ENCODE measurements around the gene MGLL.

Gene MGLL

GRCh38 chr3:127719369-127719768 is 102.9 kb downstream of the MGLL start:
- no peak overlapping the region for H3K4me3 ChIP-seq (replicated peaks; ENCODE audit: low read depth, low read length)
- DNase-seq (ENCODE audit: extremely low read depth, low read depth) = no peak
- no peak for TF ChIP-seq CTCF (IDR thresholded peaks at IDR 0.05; ENCODE audit: low read depth, low read length, missing control alignments)

- H3K4me3 ChIP-seq (replicated peaks; ENCODE audit: low read depth, low read length) = no peak overlapping the region
- TF ChIP-seq CTCF (IDR thresholded peaks at IDR 0.05; ENCODE audit: low read depth, low read length, missing control alignments) = no peak
- DNase-seq (ENCODE audit: extremely low read depth, low read depth) = no peak
Observed at GRCh38 chr3:127718916-127719290, 103.4 kb downstream of the MGLL start.

GRCh38 chr3:127718245-127718915 is 103.9 kb downstream of the MGLL start:
- DNase-seq (ENCODE audit: extremely low read depth, low read depth) = no peak
- no peak for TF ChIP-seq CTCF (IDR thresholded peaks at IDR 0.05; ENCODE audit: low read depth, low read length, missing control alignments)
- no peak overlapping the region for H3K4me3 ChIP-seq (replicated peaks; ENCODE audit: low read depth, low read length)

- TF ChIP-seq CTCF (IDR thresholded peaks at IDR 0.05; ENCODE audit: low read depth, low read length, missing control alignments) = no peak
- no peak for DNase-seq (ENCODE audit: extremely low read depth, low read depth)
- no peak overlapping the region for H3K4me3 ChIP-seq (replicated peaks; ENCODE audit: low read depth, low read length)
Observed at GRCh38 chr3:127717357-127718244, 104.7 kb downstream of the MGLL start.

GRCh38 chr3:127716384-127716783 is 105.9 kb downstream of the MGLL start:
- TF ChIP-seq CTCF (IDR thresholded peaks at IDR 0.05; ENCODE audit: low read depth, low read length, missing control alignments) = no peak
- DNase-seq (ENCODE audit: extremely low read depth, low read depth) = no peak
- H3K4me3 ChIP-seq (replicated peaks; ENCODE audit: low read depth, low read length) = no peak overlapping the region

- H3K4me3 ChIP-seq (replicated peaks; ENCODE audit: low read depth, low read length) = no peak overlapping the region
- no peak for TF ChIP-seq CTCF (IDR thresholded peaks at IDR 0.05; ENCODE audit: low read depth, low read length, missing control alignments)
- no peak for DNase-seq (ENCODE audit: extremely low read depth, low read depth)
Observed at GRCh38 chr3:127715532-127715931, 106.8 kb downstream of the MGLL start.
